ENCODE results near the gene UTP25. TPM values are rescaled to one million over a fixed set of nuclear protein-coding genes. Genes with fewer than 3 reads are reported as not detected.

UTP25 gene
- polyA plus RNA-seq, 1 experiment, result 8.6 TPM

GRCh38 chr1:209871430-209871829 is 43.7 kb downstream of the UTP25 start:
- no peak for TF ChIP-seq CTCF (IDR thresholded peaks at IDR 0.05; ENCODE audit: low read depth, low read length)
- ChIA-PET POLR2A (no interaction called here), CTCF (interaction anchor here (0.5 to 4.8 kb wide), 4 partner anchors 11 to 470 kb away, joined by 3 to 39 read pairs (median 5); no protein-coding TSS in a partner anchor)
- H3K27me3 ChIP-seq (ENCODE audit: control insufficient read depth, insufficient read depth, low read length), result no peaks in the 10 kb centered on the region
- no peak for DNase-seq (ENCODE audit: low read depth, low spot score)
- peaks cover 11% of the 10 kb centered on the region; the same call in 1 of the 2 replicates for H3K9me3 ChIP-seq (ENCODE audit: control insufficient read depth, insufficient read depth, low read length)
- H3K4me3 ChIP-seq (ENCODE audit: low read depth, low read length), result no peak overlapping the region
- no peak overlapping the region for H3K27ac ChIP-seq (ENCODE audit: low read depth, low read length)

- CTCF ChIA-PET, result interaction anchor here (0.7 to 3.8 kb wide), 6 partner anchors 10 to 116 kb away, joined by 3 to 46 read pairs (median 11); no protein-coding TSS in a partner anchor
- H3K27me3 ChIP-seq (ENCODE audit: control insufficient read depth, insufficient read depth, low read length), result no peaks in the 10 kb centered on the region
- H3K27ac ChIP-seq (ENCODE audit: low read depth, low read length), result no peak overlapping the region
- no peak for TF ChIP-seq CTCF (IDR thresholded peaks at IDR 0.05; ENCODE audit: low read depth, low read length)
- POLR2A ChIA-PET, result no interaction called here
- no peak for DNase-seq (ENCODE audit: low read depth, low spot score)
- H3K4me3 ChIP-seq (ENCODE audit: low read depth, low read length), result no peak overlapping the region
- no peaks in the 10 kb centered on the region for H3K9me3 ChIP-seq (ENCODE audit: control insufficient read depth, insufficient read depth, low read length)
Observed at GRCh38 chr1:209873067-209873799, 45.5 kb downstream of the UTP25 start.

GRCh38 chr1:209875515-209875914 is 47.7 kb downstream of the UTP25 start:
- DNase-seq (ENCODE audit: low read depth, low spot score), result no peak
- ChIA-PET POLR2A (interaction anchor here (1.0 kb wide), 1 partner anchor 62 kb away, joined by 3 read pairs; the partner anchor contains the start of gene SYT14), CTCF (interaction anchor here (0.6 to 3.8 kb wide), 31 partner anchors 9 to 525 kb away, joined by 3 to 46 read pairs (median 5); partner anchors contain the start of genes IRF6 and UTP25)
- H3K27me3 ChIP-seq (ENCODE audit: control insufficient read depth, insufficient read depth, low read length), result no peaks in the 10 kb centered on the region
- H3K27ac ChIP-seq (ENCODE audit: low read depth, low read length), result peak overlapping the region; percentile 41
- H3K4me3 ChIP-seq (ENCODE audit: low read depth, low read length), result no peak overlapping the region
- peak; percentile 70 for TF ChIP-seq CTCF (IDR thresholded peaks at IDR 0.05; ENCODE audit: low read depth, low read length)
- no peaks in the 10 kb centered on the region for H3K9me3 ChIP-seq (ENCODE audit: control insufficient read depth, insufficient read depth, low read length)

- no peak for TF ChIP-seq CTCF (IDR thresholded peaks at IDR 0.05; ENCODE audit: low read depth, low read length)
- Histone ChIP-seq H3K9me3 (ENCODE audit: control insufficient read depth, insufficient read depth, low read length) (no peaks in the 10 kb centered on the region), H3K27ac (ENCODE audit: low read depth, low read length) (no peak overlapping the region), H3K27me3 (ENCODE audit: control insufficient read depth, insufficient read depth, low read length) (no peaks in the 10 kb centered on the region), H3K4me3 (ENCODE audit: low read depth, low read length) (no peak overlapping the region)
- CTCF ChIA-PET, result interaction anchor here (0.6 to 3.8 kb wide), 28 partner anchors 8 to 524 kb away, joined by 3 to 46 read pairs (median 6); partner anchors contain the start of genes IRF6 and UTP25
- POLR2A ChIA-PET, result interaction anchor here (1.0 kb wide), 1 partner anchor 61 kb away, joined by 3 read pairs; the partner anchor contains the start of gene SYT14
- no peak for DNase-seq (ENCODE audit: low read depth, low spot score)
Observed at GRCh38 chr1:209876078-209876800, 48.5 kb downstream of the UTP25 start.

Measured in AG04450 (cell line).